Pancreas (tissue), 10 donors: ENCODE data around the gene RAB13. TPM values are rescaled to one million over a fixed set of nuclear protein-coding genes. Genes with fewer than 3 reads are reported as not detected.
A peak's percentile ranks its signal among the peaks of the same experiment; 100 is the strongest.

Experiments used
- ATAC-seq, 4 donors: fragments of 200-7000 bp; cut with Tn5 transposase; one replicate each; pipeline versions ENCODE4 v1.8.0 to v1.9.1; 2020; ENCODE audit warnings: mild to moderate bottlenecking in 4 of 4, moderate library complexity in 4 of 4
- DNase-seq, 6 donors: peaks; one replicate each; pipeline ENCODE4 v3.0.0-alpha.2; 2020
- FAIRE-seq: peaks from 2 replicates; lab custom pipeline; 2012; peaks lifted over from hg19 to GRCh38; lab: Jason Lieb, UNC
- H3K27ac ChIP-seq, 4 donors: fragments of 200-600 bp; sonication (generic); 1 replicate in 3 of 4; 2 replicates in 1 of 4; pipeline versions ENCODE4 v1.5.0 to v1.8.0; 2020
- H3K27me3 ChIP-seq, 4 donors: fragments of 200-600 bp; one replicate each; pipeline ENCODE4 v1.8.0; 2021
- H3K36me3 ChIP-seq, 3 donors: fragments of 200-600 bp; sonication (generic) in 1 of 3; one replicate each; pipeline versions ENCODE4 v1.5.0 to v1.8.0; 2020 to 2021
- H3K4me1 ChIP-seq, 3 donors: fragments of 200-600 bp; one replicate each; pipeline ENCODE4 v1.8.0; 2021
- H3K4me3 ChIP-seq, 4 donors: fragments of 200-600 bp; sonication (generic) in 2 of 4; one replicate each; pipeline versions ENCODE4 v1.5.0 to v1.8.0; 2020 to 2021
- H3K9me3 ChIP-seq, 4 donors: fragments of 200-600 bp; one replicate each; pipeline ENCODE4 v1.8.0; 2021
- WGBS, 2 donors: extraction: QIAGEN DNeasy Blood & Tissue Kit; methylation state at CpG; one replicate each; pipeline ENCODE4 v1.1.7; 2013; 5-methylcytosine and 5-hydroxymethylcytosine counted together
- intact Hi-C, 3 donors: fragments of 100-400 bp; cut with DNase I; formaldehyde crosslinking; loops; one replicate each; pipeline versions ENCODE4 v1.11.1 to v1.14.2; 2022
- polyA plus RNA-seq, 2 donors: library from polyadenylated mRNA; stranded (reverse); fragments of 200-250 nt; gene quantifications; one replicate each; pipeline ENCODE4 v1.2.3, GENCODE V29; 2013
- total RNA-seq, 6 donors: library from RNA; stranded (reverse); fragmentation: NEBNext Ultra II Directional in 4 of 6; extraction: Animal tissue kit (Norgen Biotek cat#: 25700) in 4 of 6; gene quantifications; one replicate each; pipeline versions ENCODE4 v1.2.1 to v1.2.4, GENCODE V29; 2021 to 2023
- TF ChIP-seq, protein P1 (sequence below), 4 donors: fragments of 200-600 bp; sonication (generic) in 3 of 4; IDR thresholded peaks; one replicate each; pipeline versions ENCODE4 v1.5.0 to v1.8.0; 2021; ENCODE audit warnings: antibody characterized with exemption in 4 of 4
- donor health status: healthy with polysubstance abuse.
- donor health status: DM: no; HTN: no; CAD: no; lungs with moderate emphysema.
- donor health status: DM: no; HTN: no; CAD: no.
- donor health status: control.
- donor health status: control.
- donor health status: Bipolar disorder and iron deficiency.
- donor health status: DM: yes; HTN: yes; CAD: no.
- donor health status: DM: no; HTN: no; CAD: no.
- donor health status: DM: no; HTN: no; CAD: no.
- donor health status: DM: yes; HTN: yes; CAD: no.

Gene RAB13
- total and polyA plus RNA-seq, 8 donors: 36.8 to 118 (median 50.4) TPM

- DNase-seq: no peak
- Histone ChIP-seq H3K9me3 (no peaks in the 10 kb centered on the region), H3K27me3 (no peaks in the 10 kb centered on the region), H3K4me1 (peaks cover 10 to 39% (median 11%) of the 10 kb centered on the region in 3 donors), H3K4me3 (peak overlapping the region in 1 of 4 donors; percentile 76), H3K36me3 (peaks cover 0 to 7% (median 0%) of the 10 kb centered on the region in 3 donors), H3K27ac (peak overlapping the region in 2 of 4 donors; percentile 95 to 97)
- 82 to 84% methylated on average over 4 of the region's 4 CpGs for WGBS, 2 donors
- intact Hi-C loops: no loop called here
- TF ChIP-seq, protein P1, sequence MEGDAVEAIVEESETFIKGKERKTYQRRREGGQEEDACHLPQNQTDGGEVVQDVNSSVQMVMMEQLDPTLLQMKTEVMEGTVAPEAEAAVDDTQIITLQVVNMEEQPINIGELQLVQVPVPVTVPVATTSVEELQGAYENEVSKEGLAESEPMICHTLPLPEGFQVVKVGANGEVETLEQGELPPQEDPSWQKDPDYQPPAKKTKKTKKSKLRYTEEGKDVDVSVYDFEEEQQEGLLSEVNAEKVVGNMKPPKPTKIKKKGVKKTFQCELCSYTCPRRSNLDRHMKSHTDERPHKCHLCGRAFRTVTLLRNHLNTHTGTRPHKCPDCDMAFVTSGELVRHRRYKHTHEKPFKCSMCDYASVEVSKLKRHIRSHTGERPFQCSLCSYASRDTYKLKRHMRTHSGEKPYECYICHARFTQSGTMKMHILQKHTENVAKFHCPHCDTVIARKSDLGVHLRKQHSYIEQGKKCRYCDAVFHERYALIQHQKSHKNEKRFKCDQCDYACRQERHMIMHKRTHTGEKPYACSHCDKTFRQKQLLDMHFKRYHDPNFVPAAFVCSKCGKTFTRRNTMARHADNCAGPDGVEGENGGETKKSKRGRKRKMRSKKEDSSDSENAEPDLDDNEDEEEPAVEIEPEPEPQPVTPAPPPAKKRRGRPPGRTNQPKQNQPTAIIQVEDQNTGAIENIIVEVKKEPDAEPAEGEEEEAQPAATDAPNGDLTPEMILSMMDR (IDR thresholded peaks at IDR 0.05): no peak
- ATAC-seq: no peak
- no peak for FAIRE-seq
These were observed 24.7 kb downstream of the RAB13 start for GRCh38 chr1:153961421-153961820.

DNA sequence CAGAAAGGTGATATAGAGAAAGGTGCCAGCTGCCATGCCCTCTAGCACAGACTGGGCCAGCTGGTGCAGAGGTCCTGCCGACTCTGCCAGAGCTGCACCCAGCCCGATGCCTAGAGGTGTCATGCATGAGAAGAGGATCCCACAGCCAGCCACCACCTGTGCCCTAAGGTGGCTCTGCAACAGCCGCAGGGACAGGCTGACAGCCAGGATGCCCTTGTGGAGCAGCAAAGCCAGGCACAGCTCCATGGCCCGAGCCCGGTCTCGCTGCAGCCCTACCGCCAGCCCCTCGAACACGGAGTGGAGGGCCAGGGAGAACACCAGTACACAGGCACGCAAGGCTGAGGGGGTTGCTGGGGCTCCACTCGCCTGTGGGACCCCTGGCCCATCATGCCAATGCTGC is 25.9 kb downstream of the RAB13 start:
- no peaks in the 10 kb centered on the region for H3K27me3 ChIP-seq
- no peak overlapping the region for H3K27ac ChIP-seq
- peaks cover 0 to 7% (median 0%) of the 10 kb centered on the region in 3 donors for H3K36me3 ChIP-seq
- FAIRE-seq (no peak), DNase-seq (peak in 1 of 6 donors; percentile 81), ATAC-seq (no peak)
- 80 to 82% methylated on average over 11 of the region's 11 CpGs for WGBS, 2 donors
- TF ChIP-seq, protein P1 (IDR thresholded peaks at IDR 0.05): no peak
- no peak overlapping the region for H3K4me3 ChIP-seq
- peaks cover 10 to 35% (median 11%) of the 10 kb centered on the region in 3 donors for H3K4me1 ChIP-seq
- H3K9me3 ChIP-seq: no peaks in the 10 kb centered on the region
- intact Hi-C loops: no loop called here

- Histone ChIP-seq H3K4me3 (no peak overlapping the region), H3K9me3 (no peaks in the 10 kb centered on the region), H3K4me1 (peaks cover 8 to 30% (median 10%) of the 10 kb centered on the region in 3 donors), H3K27me3 (no peaks in the 10 kb centered on the region), H3K27ac (peak overlapping the region in 1 of 4 donors; percentile 50), H3K36me3 (peaks cover 0 to 7% (median 0%) of the 10 kb centered on the region in 3 donors)
- intact Hi-C loops: no loop called here
- ATAC-seq (no peak), FAIRE-seq (no peak), DNase-seq (peak in 1 of 6 donors; percentile 19)
- WGBS, 2 donors: 44 to 73% methylated on average over 3 of the region's 3 CpGs
- TF ChIP-seq, protein P1 (IDR thresholded peaks at IDR 0.05): no peak
These were observed 26.7 kb downstream of the RAB13 start for GRCh38 chr1:153959454-153959853.

DNA sequence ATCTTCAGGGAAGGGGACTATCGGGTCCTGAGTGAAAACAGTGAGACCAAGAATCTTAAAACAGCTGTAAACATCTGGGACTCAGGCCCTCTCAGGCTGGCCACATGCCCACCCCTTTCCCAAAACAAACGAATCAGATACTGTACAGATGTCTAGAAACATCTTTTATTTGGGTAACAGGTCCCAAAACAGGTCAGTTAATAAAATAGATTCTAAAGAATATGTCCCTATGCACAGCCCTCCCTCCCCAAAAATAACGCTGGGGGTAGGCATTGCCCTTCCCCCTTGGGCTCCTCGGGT is 27.2 kb downstream of the RAB13 start:
- FAIRE-seq (no peak), ATAC-seq (no peak), DNase-seq (peak in 1 of 6 donors; percentile 14)
- peaks cover 0 to 7% (median 0%) of the 10 kb centered on the region in 3 donors for H3K36me3 ChIP-seq
- intact Hi-C loops: no loop called here
- TF ChIP-seq, protein P1 (IDR thresholded peaks at IDR 0.05): no peak
- H3K27ac ChIP-seq: peak overlapping the region in 1 of 4 donors; percentile 50
- whole genome bisulfite sequencing, 2 donors: 13 to 14% methylated on average over 4 of the region's 4 CpGs
- H3K27me3 ChIP-seq: no peaks in the 10 kb centered on the region
- peaks cover 7 to 27% (median 10%) of the 10 kb centered on the region in 3 donors for H3K4me1 ChIP-seq
- H3K9me3 ChIP-seq: no peaks in the 10 kb centered on the region
- peak overlapping the region in 2 of 4 donors; percentile 71 to 91 for H3K4me3 ChIP-seq
